CD4-positive, alpha-beta T cell treated with Interleukin-6 for 4 hours (primary cell): ENCODE results near the gene SENP5.
"Not testable (repeated sequence)": the region's sequence is repeated elsewhere in the genome, so short reads cannot be mapped to it uniquely, and the experiment has no call there.

ENCODE experiments used
- DNase-seq: peaks from one replicate; pipeline ENCODE4 v3.0.0-alpha.2; 2020; ENCODE audit warnings: mixed read lengths

SENP5 gene

GRCh38 chr3:196942226-196942914, 74.7 kb downstream of the SENP5 start, which contains the start of gene NCBP2:
Gene NCBP2, minus strand, starts transcription at chr3:196942528. Its CDS starts 25 bp downstream, at chr3:196942503.
- DNase-seq, result peak; percentile 99

GRCh38 chr3:196942915-196943277, 75.2 kb downstream of the SENP5 start:
- no peak for DNase-seq

- DNase-seq, result not testable (repeated sequence)
Observed at GRCh38 chr3:196944037-196944790, 76.5 kb downstream of the SENP5 start.

- no peak for DNase-seq
Observed at GRCh38 chr3:196947136-196947859, 79.6 kb downstream of the SENP5 start.

GRCh38 chr3:196947860-196948441, 80.2 kb downstream of the SENP5 start:
- no peak for DNase-seq

- DNase-seq, result no peak
Observed at GRCh38 chr3:196948442-196949284, 80.9 kb downstream of the SENP5 start.

GRCh38 chr3:196949285-196949619, 81.5 kb downstream of the SENP5 start:
- no peak for DNase-seq

GRCh38 chr3:196949750-196950149, 82.0 kb downstream of the SENP5 start:
- DNase-seq, result no peak

- no peak for DNase-seq
Observed at GRCh38 chr3:196951371-196951770, 83.7 kb downstream of the SENP5 start.

- DNase-seq, result no peak
Observed at GRCh38 chr3:196954832-196955231, 87.1 kb downstream of the SENP5 start.

GRCh38 chr3:196962108-196962929, 94.6 kb downstream of the SENP5 start:
- no peak for DNase-seq

GRCh38 chr3:196962930-196963630, 95.4 kb downstream of the SENP5 start:
- DNase-seq, result no peak

GRCh38 chr3:196963631-196963953, 95.9 kb downstream of the SENP5 start:
- DNase-seq, result no peak

- no peak for DNase-seq
Observed at GRCh38 chr3:196965112-196965803, 97.5 kb downstream of the SENP5 start.

GRCh38 chr3:196965804-196966173, 98.1 kb downstream of the SENP5 start:
- DNase-seq, result no peak

GRCh38 chr3:196966526-196967401, 99.0 kb downstream of the SENP5 start:
- no peak for DNase-seq

GRCh38 chr3:196967412-196968232, 99.9 kb downstream of the SENP5 start:
- DNase-seq, result no peak
